ENCODE data around the gene CHIC2.

Gene CHIC2

GRCh38 chr4:54098375-54098774, 34.0 kb upstream of the CHIC2 start:
- no peaks in the 10 kb centered on the region for H3K9me3 Mint-ChIP-seq
- no peak for ATAC-seq (ENCODE audit: low read depth)

GRCh38 chr4:54097152-54097551, 32.7 kb upstream of the CHIC2 start:
- H3K4me3 Mint-ChIP-seq: no peak overlapping the region
- H3K9me3 Mint-ChIP-seq: no peaks in the 10 kb centered on the region
- peaks cover 27% of the 10 kb centered on the region for H3K4me1 Mint-ChIP-seq
- ATAC-seq (ENCODE audit: low read depth) (no peak), DNase-seq (ENCODE audit: low spot score in 2 of 2) (no peak)
- no peak overlapping the region for H3K27ac Mint-ChIP-seq
- peaks cover 49% of the 10 kb centered on the region for H3K27me3 Mint-ChIP-seq
- no peaks in the 10 kb centered on the region for H3K36me3 Mint-ChIP-seq

More at GRCh38 chr4:54098375-54098774, 34.0 kb upstream of the CHIC2 start:
- Mint-ChIP-seq H3K27ac (no peak overlapping the region), H3K36me3 (no peaks in the 10 kb centered on the region), H3K4me3 (no peak overlapping the region), H3K27me3 (peaks cover 51% of the 10 kb centered on the region), H3K4me1 (peaks cover 28% of the 10 kb centered on the region)
- no peak for DNase-seq (ENCODE audit: low spot score in 2 of 2)

GRCh38 chr4:54096295-54096962, 32.0 kb upstream of the CHIC2 start:
- Mint-ChIP-seq H3K36me3 (no peaks in the 10 kb centered on the region), H3K4me3 (no peak overlapping the region), H3K4me1 (peaks cover 29% of the 10 kb centered on the region), H3K9me3 (no peaks in the 10 kb centered on the region), H3K27me3 (peaks cover 50% of the 10 kb centered on the region), H3K27ac (no peak overlapping the region)
- DNase-seq (ENCODE audit: low spot score in 2 of 2) (no peak), ATAC-seq (ENCODE audit: low read depth) (no peak)

- Mint-ChIP-seq H3K9me3 (no peaks in the 10 kb centered on the region), H3K36me3 (no peaks in the 10 kb centered on the region), H3K4me3 (no peak overlapping the region), H3K27ac (no peak overlapping the region), H3K4me1 (peaks cover 30% of the 10 kb centered on the region), H3K27me3 (peaks cover 52% of the 10 kb centered on the region)
- ATAC-seq (ENCODE audit: low read depth): no peak
- no peak for DNase-seq (ENCODE audit: low spot score in 2 of 2)
These were observed 30.9 kb upstream of the CHIC2 start for GRCh38 chr4:54095110-54095825.

GRCh38 chr4:54094451-54094850, 30.0 kb upstream of the CHIC2 start:
- ATAC-seq (ENCODE audit: low read depth) (no peak), DNase-seq (ENCODE audit: low spot score in 2 of 2) (no peak)
- Mint-ChIP-seq H3K4me3 (no peak overlapping the region), H3K4me1 (peaks cover 27% of the 10 kb centered on the region), H3K27me3 (peaks cover 51% of the 10 kb centered on the region), H3K36me3 (no peaks in the 10 kb centered on the region), H3K27ac (no peak overlapping the region), H3K9me3 (no peaks in the 10 kb centered on the region)

- H3K9me3 Mint-ChIP-seq: peaks cover 1% of the 10 kb centered on the region
- peak; percentile 21 for ATAC-seq (ENCODE audit: low read depth)
- H3K4me1 Mint-ChIP-seq: peaks cover 21% of the 10 kb centered on the region
- peaks cover 49% of the 10 kb centered on the region for H3K27me3 Mint-ChIP-seq
- no peak for DNase-seq (ENCODE audit: low spot score in 2 of 2)
- peak overlapping the region; percentile 6 for H3K27ac Mint-ChIP-seq
- H3K4me3 Mint-ChIP-seq: no peak overlapping the region
- no peaks in the 10 kb centered on the region for H3K36me3 Mint-ChIP-seq
These were observed 29.2 kb upstream of the CHIC2 start for GRCh38 chr4:54093324-54094240.

GRCh38 chr4:54092405-54093323, 28.3 kb upstream of the CHIC2 start:
- peaks cover 47% of the 10 kb centered on the region for H3K27me3 Mint-ChIP-seq
- H3K4me3 Mint-ChIP-seq: peak overlapping the region; percentile 85
- DNase-seq (ENCODE audit: low spot score in 2 of 2) (no peak), ATAC-seq (ENCODE audit: low read depth) (no peak)
- H3K36me3 Mint-ChIP-seq: no peaks in the 10 kb centered on the region
- H3K27ac Mint-ChIP-seq: no peak overlapping the region
- H3K4me1 Mint-ChIP-seq: peaks cover 21% of the 10 kb centered on the region
- peaks cover 4% of the 10 kb centered on the region for H3K9me3 Mint-ChIP-seq

- peak overlapping the region; percentile 7 for H3K27ac Mint-ChIP-seq
- DNase-seq (ENCODE audit: low spot score in 2 of 2): peak; percentile 56 to 59
- ATAC-seq (ENCODE audit: low read depth): peak; percentile 81
These were observed 27.4 kb upstream of the CHIC2 start for GRCh38 chr4:54091637-54092404.

GRCh38 chr4:54090804-54091623, 26.6 kb upstream of the CHIC2 start:
- Mint-ChIP-seq H3K27ac (no peak overlapping the region), H3K4me3 (peak overlapping the region; percentile 85), H3K9me3 (peaks cover 4% of the 10 kb centered on the region), H3K4me1 (peaks cover 20% of the 10 kb centered on the region), H3K27me3 (peaks cover 36% of the 10 kb centered on the region), H3K36me3 (no peaks in the 10 kb centered on the region)
- DNase-seq (ENCODE audit: low spot score in 2 of 2) (no peak), ATAC-seq (ENCODE audit: low read depth) (peak; percentile 56)

More at GRCh38 chr4:54091637-54092404, 27.4 kb upstream of the CHIC2 start:
- Mint-ChIP-seq H3K4me3 (peak overlapping the region; percentile 85), H3K27me3 (peaks cover 43% of the 10 kb centered on the region), H3K9me3 (peaks cover 4% of the 10 kb centered on the region), H3K36me3 (no peaks in the 10 kb centered on the region), H3K4me1 (peaks cover 21% of the 10 kb centered on the region)

GRCh38 chr4:54090404-54090803, 26.0 kb upstream of the CHIC2 start:
- Mint-ChIP-seq H3K27me3 (peaks cover 34% of the 10 kb centered on the region), H3K4me3 (no peak overlapping the region), H3K36me3 (no peaks in the 10 kb centered on the region)

GRCh38 chr4:54089875-54090274, 25.5 kb upstream of the CHIC2 start:
- H3K27me3 Mint-ChIP-seq: peaks cover 33% of the 10 kb centered on the region

More at GRCh38 chr4:54090404-54090803, 26.0 kb upstream of the CHIC2 start:
- DNase-seq (ENCODE audit: low spot score in 2 of 2): no peak
- Mint-ChIP-seq H3K27ac (no peak overlapping the region), H3K9me3 (peaks cover 4% of the 10 kb centered on the region), H3K4me1 (peaks cover 20% of the 10 kb centered on the region)
- no peak for ATAC-seq (ENCODE audit: low read depth)

GRCh38 chr4:54085284-54085683, 20.9 kb upstream of the CHIC2 start:
- DNase-seq (ENCODE audit: low spot score in 2 of 2) (no peak), ATAC-seq (ENCODE audit: low read depth) (no peak)
- no peak overlapping the region for H3K4me3 Mint-ChIP-seq
- H3K27me3 Mint-ChIP-seq: peaks cover 9% of the 10 kb centered on the region
- peaks cover 4% of the 10 kb centered on the region for H3K9me3 Mint-ChIP-seq
- no peak overlapping the region for H3K27ac Mint-ChIP-seq
- H3K4me1 Mint-ChIP-seq: no peaks in the 10 kb centered on the region
- no peaks in the 10 kb centered on the region for H3K36me3 Mint-ChIP-seq

More at GRCh38 chr4:54089875-54090274, 25.5 kb upstream of the CHIC2 start:
- no peak overlapping the region for H3K27ac Mint-ChIP-seq
- no peaks in the 10 kb centered on the region for H3K36me3 Mint-ChIP-seq
- H3K9me3 Mint-ChIP-seq: peaks cover 4% of the 10 kb centered on the region
- no peak overlapping the region for H3K4me3 Mint-ChIP-seq
- DNase-seq (ENCODE audit: low spot score in 2 of 2): no peak
- H3K4me1 Mint-ChIP-seq: peaks cover 20% of the 10 kb centered on the region
- ATAC-seq (ENCODE audit: low read depth): no peak

All from memory B cell (primary cell).